HG03064 (cell line): ENCODE measurements around the gene RBL2.

Experiments used
- ATAC-seq: cut with Tn5 transposase; IDR thresholded peaks from one replicate; pipeline ENCODE4 v1.9.1; 2021; ENCODE audit warnings: low read depth; ENCODE audit not compliant: unreplicated experiment

The RBL2 gene

GRCh38 chr16:53449816-53450517 lies 15.7 kb downstream of the RBL2 start:
- no peak for ATAC-seq

GRCh38 chr16:53453928-53454327 lies 19.7 kb downstream of the RBL2 start:
- ATAC-seq = no peak

- no peak for ATAC-seq
Observed at GRCh38 chr16:53456625-53457024, 22.4 kb downstream of the RBL2 start.

GRCh38 chr16:53457670-53458069 lies 23.4 kb downstream of the RBL2 start:
- ATAC-seq = peak; percentile 100

DNA sequence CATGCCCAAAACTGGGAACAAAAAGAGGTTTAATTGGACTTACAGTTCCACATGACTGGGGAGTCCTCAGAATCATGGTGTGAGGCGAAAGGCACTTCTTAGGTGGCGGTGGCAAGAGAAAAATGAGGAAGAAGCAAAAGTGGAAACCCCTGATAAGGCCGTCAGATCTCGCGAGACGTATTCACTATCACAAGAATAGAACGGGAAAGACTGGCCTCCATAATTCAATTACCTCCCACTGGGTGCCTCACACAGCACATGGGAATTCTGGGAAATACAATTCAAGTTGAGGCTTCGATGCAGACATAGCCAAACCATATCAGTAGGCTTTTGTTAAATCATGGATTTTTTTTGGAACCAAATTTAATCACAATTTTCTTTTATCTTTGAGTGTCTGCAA lies 24.4 kb downstream of the RBL2 start:
- ATAC-seq = no peak

- no peak for ATAC-seq
Observed at GRCh38 chr16:53465606-53466280, 31.5 kb downstream of the RBL2 start.

GRCh38 chr16:53476867-53477266 lies 42.6 kb downstream of the RBL2 start:
- no peak for ATAC-seq

- ATAC-seq = no peak
Observed at GRCh38 chr16:53478965-53479364, 44.7 kb downstream of the RBL2 start.

GRCh38 chr16:53480394-53480793 lies 46.1 kb downstream of the RBL2 start:
- ATAC-seq = no peak

- no peak for ATAC-seq
Observed at GRCh38 chr16:53482123-53482522, 47.9 kb downstream of the RBL2 start.

DNA sequence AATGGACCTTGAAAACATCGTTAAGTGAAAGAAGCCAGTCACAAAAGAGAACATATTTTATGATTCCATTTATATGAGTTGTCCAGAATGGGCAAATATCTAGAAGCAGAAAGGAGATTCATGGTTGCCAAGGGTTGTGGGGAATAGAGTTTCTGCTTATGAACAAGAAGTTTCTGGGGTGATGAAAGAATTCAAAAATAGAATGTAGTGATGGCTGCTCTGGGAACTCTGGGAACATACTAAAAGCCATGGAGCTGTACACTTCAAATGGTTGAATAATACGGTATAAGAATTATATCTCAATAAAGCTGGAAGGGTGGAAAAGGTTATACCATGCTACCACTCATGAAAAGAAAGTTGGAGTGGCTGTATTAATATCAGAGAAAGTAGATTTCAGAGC lies 50.3 kb downstream of the RBL2 start:
- no peak for ATAC-seq

- ATAC-seq = no peak
Observed at GRCh38 chr16:53486230-53486629, 52.0 kb downstream of the RBL2 start.

GRCh38 chr16:53489755-53490154 lies 55.5 kb downstream of the RBL2 start:
- ATAC-seq = no peak

- no peak for ATAC-seq
Observed at GRCh38 chr16:53492503-53492902, 58.2 kb downstream of the RBL2 start.

DNA sequence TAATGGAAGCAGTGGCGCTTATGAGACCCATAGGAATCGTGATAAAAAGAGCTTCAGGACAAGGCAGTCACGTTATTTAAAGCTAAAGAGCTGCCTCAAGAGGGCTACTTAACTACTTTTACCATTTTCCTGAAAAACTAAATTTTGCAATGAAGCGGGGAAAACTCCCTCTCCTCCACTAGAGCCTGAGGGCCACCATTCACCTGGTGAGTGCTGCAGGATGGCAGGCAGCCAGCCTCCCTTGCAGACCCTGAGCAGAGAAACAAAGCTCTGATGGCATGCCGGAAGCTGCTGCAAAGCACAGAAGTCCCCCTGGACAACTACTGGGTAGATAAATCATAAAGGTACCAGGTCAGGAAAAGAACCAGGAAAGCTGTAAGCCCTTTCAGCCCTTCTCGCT lies 60.4 kb downstream of the RBL2 start:
- ATAC-seq = no peak

DNA sequence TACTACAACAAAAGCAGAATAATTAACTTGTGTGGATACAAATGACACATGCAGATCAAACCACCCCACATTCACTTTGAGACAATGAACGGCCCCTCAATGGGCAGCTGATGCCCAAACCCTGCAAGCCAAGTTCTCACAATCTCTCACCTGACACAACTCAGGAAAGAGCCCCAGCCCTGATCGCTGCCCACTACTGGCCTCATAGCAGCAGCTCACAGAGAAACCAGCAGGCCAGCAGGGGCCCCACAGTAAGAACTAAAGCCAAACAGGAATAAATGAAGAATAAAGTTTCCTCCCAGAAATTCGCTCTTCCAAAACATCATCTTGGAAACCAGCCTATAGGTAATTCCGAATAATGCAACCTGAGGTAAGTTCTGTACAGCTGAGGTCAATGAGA lies 61.1 kb downstream of the RBL2 start:
- ATAC-seq = no peak

- ATAC-seq = no peak
Observed at GRCh38 chr16:53498984-53499383, 64.7 kb downstream of the RBL2 start.

GRCh38 chr16:53501216-53501859 lies 67.1 kb downstream of the RBL2 start:
- ATAC-seq = no peak

GRCh38 chr16:53502331-53503269 lies 68.3 kb downstream of the RBL2 start, which contains the start of gene AKTIP:
Gene AKTIP (minus strand): TSS chr16:53503209. CDS start chr16:53500259, 2,950 bp downstream.
- peak; percentile 37 for ATAC-seq

GRCh38 chr16:53503270-53503923 lies 69.1 kb downstream of the RBL2 start:
- ATAC-seq = peak; percentile 93
